K562 (cell line): Measurements from ENCODE around the gene LRRC61. TPM values are rescaled to one million over a fixed set of nuclear protein-coding genes. Genes with fewer than 3 reads are reported as not detected.
A peak's percentile ranks its signal among the peaks of the same experiment; 100 is the strongest.

Experiments used
- ARID4B ChIP-seq: sonication (generic); formaldehyde crosslinking; IDR thresholded peaks from 2 replicates; pipeline ENCODE4 v1.8.0; 2022; ENCODE audit warnings: mild to moderate bottlenecking, missing genetic modification reagents
- CHD4 ChIP-seq: fragments of 200-600 bp; sonication (generic); IDR thresholded peaks from 3 replicates; pipeline ENCODE4 v1.6.1; 2012; ENCODE audit warnings: low read depth, mild to moderate bottlenecking, mixed read lengths, low read length, inconsistent platforms; ENCODE audit not compliant: insufficient read depth, insufficient replicate concordance, poor library complexity, severe bottlenecking
- E2F8 ChIP-seq: fragments of 450-650 bp; IDR thresholded peaks from 2 replicates; pipeline ENCODE4 v1.7.1; 2018; ENCODE audit warnings: mild to moderate bottlenecking, low read depth; ENCODE audit not compliant: partially characterized antibody
- ETV5 ChIP-seq: sonication (generic); formaldehyde crosslinking; IDR thresholded peaks from 2 replicates; pipeline ENCODE4 v1.4.0; 2020; ENCODE audit warnings: low read depth, mild to moderate bottlenecking, missing genetic modification reagents
- KLF1 ChIP-seq: fragments of 450-650 bp; IDR thresholded peaks from 2 replicates; pipeline ENCODE4 v1.6.1; 2016; ENCODE audit warnings: missing genetic modification characterization, missing compliant biosample characterization
- NCOR1 ChIP-seq: fragments of 450-650 bp; IDR thresholded peaks from 2 replicates; pipeline ENCODE4 v1.6.1; 2016; ENCODE audit warnings: mild to moderate bottlenecking, moderate library complexity
- NFRKB ChIP-seq: fragments of 450-650 bp; IDR thresholded peaks from 2 replicates; pipeline ENCODE4 v1.6.1; 2016; ENCODE audit warnings: low read depth
- POLR2A ChIP-seq: fragments of 450-650 bp; conservative IDR thresholded peaks from 2 replicates; pipeline ENCODE4 v1.6.1; 2016
- POU5F1 ChIP-seq: fragments of 150-350 bp; IDR thresholded peaks from 2 replicates; pipeline ENCODE4 v1.6.1; 2014; ENCODE audit warnings: borderline replicate concordance, low read length, low read depth, mild to moderate bottlenecking; ENCODE audit not compliant: partially characterized antibody
- PRMT5 ChIP-seq: sonication (generic); formaldehyde crosslinking; IDR thresholded peaks from 2 replicates; pipeline ENCODE4 v1.5.0; 2020; ENCODE audit warnings: missing genetic modification reagents
- RREB1 ChIP-seq: fragments of 250-450 bp; sonication (Bioruptor Pico); IDR thresholded peaks from 2 replicates; pipeline ENCODE4 v1.4.0; 2020
- SIRT6 ChIP-seq: IDR thresholded peaks from one replicate; pipeline ENCODE4 v1.6.1; 2012; ENCODE audit warnings: low read depth, mild to moderate bottlenecking, control low read depth, inconsistent platforms, low read length, moderate library complexity
- SMARCC2 ChIP-seq: fragments of 450-650 bp; IDR thresholded peaks from 2 replicates; pipeline ENCODE4 v1.6.1; 2017; ENCODE audit warnings: antibody characterized with exemption, moderate library complexity, mild to moderate bottlenecking, low read depth
- WHSC1 ChIP-seq: IDR thresholded peaks from one replicate; pipeline ENCODE4 v1.6.1; 2012; ENCODE audit warnings: low read length, control low read depth, inconsistent platforms
- XRCC5 ChIP-seq: fragments of 200-400 bp; formaldehyde crosslinking; IDR thresholded peaks from 2 replicates; pipeline ENCODE4 v1.6.1; 2017; ENCODE audit warnings: low read depth, mild to moderate bottlenecking, low read length
- polyA plus RNA-seq, 8 experiments: library from polyadenylated mRNA; depleted of rRNA in 4 of 8; stranded (reverse) in 5 of 8; unstranded in 3 of 8; fragments of >200 nt; fragmentation: Nextera tagmentation in 2 of 8; fragmentation: Illumina TruSeq in 1 of 8; extraction: Ambion mirVana in 2 of 8; extraction: Trizol in 1 of 8; gene quantifications; 2 replicates each; pipeline versions ENCODE4 v1.2.1 to v1.2.3, GENCODE V29; 2011 to 2014; ENCODE audit warnings: inconsistent platforms in 1 of 8, missing spikeins in 1 of 8
- total RNA-seq, 7 experiments: library from RNA; depleted of rRNA in 6 of 7; stranded (reverse); fragments of >200 nt in 6 of 7; fragmentation: Illumina TruSeq in 2 of 7; extraction: Trizol in 2 of 7; gene quantifications; 2 replicates each; pipeline versions ENCODE4 v1.2.1 to v1.2.3, GENCODE V29; 2011 to 2021; ENCODE audit warnings: low replicate concordance in 1 of 7

Gene LRRC61
- total and polyA plus RNA-seq, 9 of the 15 experiments (the other 6 are each of a cell fraction or from before 2014, with no cell fraction given) = 1.3 to 55.2 (median 35.2) TPM

- TF ChIP-seq SMARCC2 (no peak), E2F8 (no peak), PRMT5 (CRISPR knock-in tag) (no peak), XRCC5 (peak; percentile 12; the same call in 1 of the 2 replicates), NCOR1 (no peak), SIRT6 (no peak), POLR2A (0 out of 2 replicates have a peak, but pooled peaks have one; percentile 20), ETV5 (CRISPR knock-in tag) (no peak), RREB1 (CRISPR knock-in tag) (peak; percentile 47; the same call in 1 of the 2 replicates), POU5F1 (no peak), ARID4B (CRISPR knock-in tag) (0 out of 2 replicates have a peak, but pooled peaks have one; percentile 49), WHSC1 (peak; percentile 83), NFRKB (no peak), KLF1 (tag) (no peak), CHD4 (no peak)
These were observed 46.8 kb downstream of the LRRC61 start (continued) for GRCh38 chr7:150369748-150370501.
